Coronary artery (tissue), 2 donors: Measurements from ENCODE around the gene SLC4A8.
"Not testable (repeated sequence)": the region's sequence is repeated elsewhere in the genome, so short reads cannot be mapped to it uniquely, and the experiment has no call there.

Source experiments
- DNase-seq: peaks from one replicate; pipeline ENCODE4 v3.0.0-alpha.2; 2017; ENCODE audit warnings: low spot score
- H3K27ac ChIP-seq, 2 donors: fragments of 200-600 bp; sonication (generic); one replicate each; pipeline ENCODE4 v1.5.1; 2016 to 2019
- H3K4me3 ChIP-seq: fragments of 200-600 bp; sonication (generic); 2 replicates; pipeline ENCODE4 v1.5.1; 2016; ENCODE audit warnings: mild to moderate bottlenecking, moderate library complexity
- CTCF ChIP-seq: fragments of 200-600 bp; sonication (generic); IDR thresholded peaks from one replicate; pipeline ENCODE4 v1.5.1; 2019; ENCODE audit warnings: antibody characterized with exemption

The SLC4A8 gene

GRCh38 chr12:51505360-51506105 lies 80.9 kb downstream of the SLC4A8 start:
- DNase-seq, result no peak
- TF ChIP-seq CTCF, result no peak
- H3K27ac ChIP-seq, result no peak overlapping the region
- no peak overlapping the region for H3K4me3 ChIP-seq

GRCh38 chr12:51507178-51507577 lies 82.5 kb downstream of the SLC4A8 start:
- H3K4me3 ChIP-seq, result no peak overlapping the region
- TF ChIP-seq CTCF, result no peak
- no peak overlapping the region for H3K27ac ChIP-seq
- no peak for DNase-seq

- Histone ChIP-seq H3K4me3 (no peak overlapping the region), H3K27ac (no peak overlapping the region)
- no peak for TF ChIP-seq CTCF
- DNase-seq, result no peak
These were observed 83.7 kb downstream of the SLC4A8 start for GRCh38 chr12:51508285-51508684.

GRCh38 chr12:51511546-51512260 lies 87.1 kb downstream of the SLC4A8 start:
- no peak for TF ChIP-seq CTCF

GRCh38 chr12:51512438-51512837 lies 87.8 kb downstream of the SLC4A8 start:
- TF ChIP-seq CTCF, result no peak
- Histone ChIP-seq H3K27ac (no peak overlapping the region), H3K4me3 (no peak overlapping the region)
- no peak for DNase-seq

More at GRCh38 chr12:51511546-51512260, 87.1 kb downstream of the SLC4A8 start:
- no peak for DNase-seq
- Histone ChIP-seq H3K27ac (no peak overlapping the region), H3K4me3 (no peak overlapping the region)

GRCh38 chr12:51515037-51515436 lies 90.4 kb downstream of the SLC4A8 start:
- not testable (repeated sequence) for DNase-seq

GRCh38 chr12:51517316-51517715 lies 92.7 kb downstream of the SLC4A8 start:
- Histone ChIP-seq H3K27ac (no peak overlapping the region), H3K4me3 (no peak overlapping the region)
- no peak for DNase-seq
- no peak for TF ChIP-seq CTCF

More at GRCh38 chr12:51515037-51515436, 90.4 kb downstream of the SLC4A8 start:
- not testable (repeated sequence) for H3K4me3 ChIP-seq, H3K27ac ChIP-seq
